GM19438 (cell line): Measurements from ENCODE around the gene NR0B2.
"Not testable (repeated sequence)": the region's sequence is repeated elsewhere in the genome, so short reads cannot be mapped to it uniquely, and the experiment has no call there.

Experiments
- ATAC-seq: cut with Tn5 transposase; IDR thresholded peaks from one replicate; pipeline ENCODE4 v1.9.1; 2021; ENCODE audit warnings: low read depth; ENCODE audit not compliant: unreplicated experiment

NR0B2 gene, protein sequence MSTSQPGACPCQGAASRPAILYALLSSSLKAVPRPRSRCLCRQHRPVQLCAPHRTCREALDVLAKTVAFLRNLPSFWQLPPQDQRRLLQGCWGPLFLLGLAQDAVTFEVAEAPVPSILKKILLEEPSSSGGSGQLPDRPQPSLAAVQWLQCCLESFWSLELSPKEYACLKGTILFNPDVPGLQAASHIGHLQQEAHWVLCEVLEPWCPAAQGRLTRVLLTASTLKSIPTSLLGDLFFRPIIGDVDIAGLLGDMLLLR

DNA sequence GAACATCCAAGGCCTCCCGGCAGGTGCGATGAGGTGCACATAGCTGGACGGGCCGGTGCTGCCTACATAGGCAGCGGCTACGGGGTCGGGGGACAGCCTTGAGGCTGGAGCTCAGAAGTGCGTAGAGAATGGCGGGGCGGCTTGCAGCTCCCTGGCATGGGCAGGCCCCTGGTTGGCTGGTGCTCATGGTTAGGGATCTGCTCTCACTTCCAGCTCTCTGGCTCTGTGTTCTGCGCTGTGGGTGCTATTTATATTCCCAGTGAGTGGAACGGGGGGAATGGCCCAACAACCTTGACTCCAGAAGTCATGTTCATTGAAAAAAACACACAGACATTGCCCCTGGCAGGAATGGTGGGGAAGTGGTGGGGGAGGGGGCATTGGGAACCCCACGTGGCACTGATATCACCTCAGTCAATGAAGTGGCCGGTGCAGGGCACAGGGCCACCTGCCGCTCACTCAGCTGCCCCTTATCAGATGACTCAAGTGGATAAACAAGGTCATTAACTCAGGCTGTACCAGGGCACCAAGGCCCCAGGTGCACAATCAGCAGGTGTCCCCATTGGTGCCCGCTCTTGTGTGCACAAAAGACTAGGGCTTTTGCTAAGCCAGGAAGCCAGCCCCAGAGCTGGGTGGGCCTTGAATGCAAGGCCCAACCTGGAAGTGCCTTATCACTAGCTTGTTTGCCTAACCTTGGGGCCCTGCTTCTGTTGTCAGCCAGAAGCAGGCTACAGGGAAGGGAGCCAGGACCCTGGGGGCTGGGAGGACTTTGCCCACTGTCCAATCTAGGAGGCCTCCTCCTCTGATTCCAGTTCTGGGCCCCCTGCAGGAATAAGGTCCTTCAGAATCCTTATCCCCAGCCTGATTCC lies at the start of gene NR0B2:
NR0B2 (minus strand) TSS at position 222 of the 866 bp plus-strand sequence; CDS start at position 187, 35 bp downstream.
- no peak for ATAC-seq

DNA sequence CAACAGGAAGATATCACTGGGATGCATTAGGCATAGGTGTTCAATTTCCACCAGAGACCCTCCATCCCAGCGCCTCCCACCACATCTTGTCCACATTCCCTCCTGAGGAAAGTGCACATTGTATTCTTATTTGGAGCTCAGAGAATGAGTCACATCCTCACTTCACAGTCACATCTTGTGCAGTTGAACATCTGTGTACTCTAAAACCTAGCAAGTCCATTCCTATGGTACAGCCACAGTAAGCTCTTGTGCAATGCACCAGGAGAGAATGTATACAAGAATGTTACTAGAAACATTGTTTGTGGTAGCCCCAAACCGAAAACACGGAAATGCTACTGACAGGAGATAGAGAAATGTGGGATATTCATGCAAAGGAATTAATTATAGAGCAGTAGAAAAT lies 48.1 kb upstream of the NR0B2 start:
- no peak for ATAC-seq

DNA sequence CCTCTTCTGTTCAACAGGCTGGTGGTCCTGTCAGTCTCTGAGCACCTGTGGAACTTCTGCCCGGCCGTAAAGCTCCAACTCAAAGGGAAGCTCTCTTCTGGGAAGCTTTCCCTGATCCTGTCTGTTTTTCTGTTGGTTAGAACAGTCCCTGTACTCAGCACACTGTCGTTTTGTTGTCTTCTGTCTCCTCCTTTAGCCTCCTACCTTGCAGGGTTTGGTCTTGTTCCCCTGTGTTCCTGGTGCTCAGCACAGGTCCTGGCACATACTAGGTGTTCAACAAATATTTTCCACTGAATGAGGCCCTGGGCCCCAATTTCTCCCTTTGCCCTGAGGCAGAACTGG lies 46.8 kb upstream of the NR0B2 start:
- no peak for ATAC-seq

DNA sequence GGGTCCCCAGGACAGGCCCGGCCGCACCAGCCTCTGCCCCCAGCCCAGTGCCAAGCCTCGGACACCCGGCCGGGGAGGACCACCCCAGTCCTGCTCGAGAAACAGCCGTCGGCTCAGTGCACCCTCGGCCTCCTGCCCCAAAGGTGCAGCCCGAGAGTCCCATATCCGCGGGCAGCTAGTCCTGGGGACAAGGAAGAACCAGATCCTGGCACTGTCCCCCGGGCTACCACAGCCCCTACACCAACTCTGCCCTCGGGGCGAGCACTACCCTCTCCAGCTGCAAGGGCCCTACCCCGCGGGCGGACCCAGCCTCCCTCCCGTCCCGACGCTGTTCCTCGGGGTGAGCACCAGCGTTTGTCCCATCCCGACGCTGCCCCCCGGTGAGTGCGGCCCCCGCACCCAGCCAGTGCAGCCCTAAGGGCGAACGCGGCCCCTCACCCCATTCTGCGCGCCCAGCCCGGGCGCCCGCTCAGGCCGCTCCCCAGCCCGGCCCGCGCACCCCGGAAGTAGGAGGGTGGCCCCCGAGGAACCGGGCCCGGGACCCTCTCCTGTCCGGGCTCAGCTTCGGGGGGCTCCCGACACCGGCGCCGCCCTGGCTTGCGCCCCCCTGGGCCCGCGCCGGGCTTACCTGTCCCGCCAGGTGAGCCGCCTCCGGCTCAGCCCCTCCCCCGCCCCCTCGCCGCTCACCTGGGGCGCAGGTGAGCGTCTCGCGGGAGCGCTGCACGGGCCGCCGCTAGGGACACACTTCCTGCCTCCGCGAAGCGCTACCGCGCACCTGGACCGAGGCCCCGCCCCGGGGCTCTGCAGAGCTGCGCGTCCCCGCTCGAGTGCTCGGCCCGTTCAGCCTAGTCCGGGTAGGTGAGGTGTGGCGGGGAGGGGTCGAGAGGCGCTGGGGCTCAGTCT lies 46.2 kb upstream of the NR0B2 start, which contains the start of gene KDF1:
KDF1 (minus strand) TSS at position 747 of the 903 bp plus-strand sequence. CDS start 8,088 bp downstream, outside the sequence.
- ATAC-seq, result no peak

DNA sequence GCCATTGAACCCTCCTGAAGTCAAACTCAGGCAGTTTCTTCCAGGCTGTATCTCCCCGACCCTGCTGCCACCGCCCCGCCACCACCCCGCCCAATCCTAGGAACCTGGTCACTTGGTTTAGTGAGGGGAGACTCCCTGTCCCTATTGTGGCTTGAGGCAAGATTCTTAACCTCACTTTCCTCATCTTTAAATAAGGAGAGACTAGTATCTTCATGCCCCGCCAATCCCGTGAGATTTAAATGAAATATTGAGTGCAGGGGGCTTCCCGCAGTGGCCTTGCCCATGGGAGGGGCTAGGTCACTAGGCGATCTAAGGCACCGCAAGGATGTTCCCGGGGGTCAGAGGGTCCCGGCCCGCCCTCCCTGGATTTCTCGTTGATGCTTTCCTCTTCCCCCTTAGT lies 45.5 kb upstream of the NR0B2 start:
- ATAC-seq, result no peak

DNA sequence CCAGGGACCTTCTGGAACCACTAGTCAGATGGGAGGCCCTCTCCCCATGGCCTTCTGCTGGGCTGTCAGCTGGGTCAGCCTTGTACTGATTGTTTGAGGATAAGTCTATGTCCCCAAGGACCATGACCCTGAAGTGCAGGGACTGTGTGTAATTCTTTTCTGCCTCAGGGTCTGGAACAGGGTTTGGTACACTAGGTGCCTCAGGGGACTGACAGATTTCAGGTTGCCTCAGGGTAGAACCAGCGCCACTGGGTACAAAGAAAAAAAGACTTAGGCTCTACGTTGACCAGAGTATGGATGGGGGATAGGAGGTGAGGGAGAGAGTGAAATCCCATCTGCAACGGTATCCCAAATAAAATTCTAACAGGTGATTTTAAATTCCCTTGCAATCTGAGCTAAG lies 43.5 kb upstream of the NR0B2 start:
- ATAC-seq, result no peak

DNA sequence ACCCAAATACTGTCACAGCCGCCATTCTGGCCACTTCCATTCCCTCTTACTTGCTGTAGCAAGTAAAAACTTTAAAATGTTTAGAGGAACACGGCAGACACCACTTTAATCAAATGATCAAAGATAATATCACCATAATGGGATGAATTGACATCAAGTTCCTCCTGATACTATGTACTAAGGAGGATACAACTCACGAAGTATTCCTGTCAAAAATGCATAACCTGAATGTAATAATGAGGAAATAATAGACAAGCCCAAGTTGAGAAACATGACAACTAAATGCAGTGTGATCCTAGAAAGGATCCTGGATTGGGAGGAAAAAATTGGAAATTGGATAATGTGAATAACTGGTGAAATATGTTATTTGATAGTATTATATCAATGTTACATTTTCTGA lies 42.5 kb upstream of the NR0B2 start:
- ATAC-seq, result no peak

DNA sequence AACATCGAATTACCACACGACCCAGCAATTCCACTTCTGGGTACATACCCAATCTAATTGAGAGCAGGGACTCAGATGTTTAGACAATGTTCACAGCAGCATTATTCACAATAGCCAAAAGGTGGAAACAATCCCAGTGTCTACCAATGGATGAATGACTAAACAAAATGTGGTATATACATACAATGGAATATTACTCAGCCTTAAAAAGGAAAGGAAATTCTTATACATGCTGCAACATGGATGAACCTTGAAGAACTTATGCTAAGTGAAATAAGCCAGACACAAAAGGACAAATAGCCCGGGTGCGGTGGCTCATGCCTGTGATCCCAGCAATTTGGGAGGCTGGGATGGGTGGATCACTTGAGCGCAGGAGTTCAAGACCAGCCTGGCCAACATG lies 39.6 kb upstream of the NR0B2 start:
- ATAC-seq, result no peak

DNA sequence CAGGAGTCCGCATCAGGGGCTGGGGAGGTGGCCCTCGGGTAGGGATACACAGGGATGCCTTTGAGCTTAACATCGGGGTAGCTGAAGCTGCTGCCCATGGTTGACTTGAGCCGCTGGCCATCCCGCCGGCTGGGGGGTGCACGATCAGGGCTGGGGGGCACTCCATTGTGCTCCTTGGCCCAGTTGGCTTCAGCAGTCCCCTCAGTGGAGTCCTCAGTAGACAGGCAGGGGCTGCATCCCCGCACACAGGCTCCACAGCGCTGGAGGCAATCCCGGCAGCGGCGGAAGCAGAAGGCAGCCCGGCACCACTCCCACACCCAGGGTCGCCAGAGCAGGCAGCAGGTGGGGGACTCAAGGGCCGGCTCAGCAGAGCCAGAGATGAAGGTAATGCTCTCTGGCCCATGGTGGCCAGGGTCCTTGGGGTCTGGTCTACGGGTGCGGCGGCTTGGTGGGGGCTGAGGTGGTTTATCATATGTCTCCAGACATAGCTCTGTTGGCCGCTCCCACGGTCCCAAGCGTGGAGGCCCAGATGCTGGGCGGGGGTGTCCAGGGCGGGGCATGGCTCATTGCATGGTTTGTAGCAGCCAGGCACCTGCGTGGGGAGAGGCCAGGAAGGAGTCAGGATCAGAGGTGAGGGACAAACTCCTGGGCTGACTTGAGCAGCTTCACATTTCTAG lies 38.2 kb upstream of the NR0B2 start:
- ATAC-seq, result no peak

DNA sequence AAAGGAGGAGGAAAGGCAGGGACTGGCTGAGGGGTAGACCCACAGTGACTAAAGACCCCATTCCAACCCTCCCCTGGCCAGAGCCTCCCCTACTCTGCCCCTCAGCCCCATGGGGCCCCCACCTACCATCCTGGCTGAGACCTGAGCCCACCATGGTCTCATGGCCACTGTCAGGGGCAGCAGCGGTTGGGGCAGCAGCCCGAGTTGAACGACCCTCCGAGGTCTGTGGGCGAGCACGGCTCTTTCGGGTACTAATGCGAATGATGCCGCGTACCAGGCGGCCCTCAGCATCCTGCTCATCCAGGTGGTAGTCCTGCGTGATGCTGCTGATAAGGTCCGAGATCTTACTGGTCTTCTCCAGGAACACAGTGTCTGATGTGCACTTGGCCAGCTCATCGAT lies 37.4 kb upstream of the NR0B2 start:
- no peak for ATAC-seq

DNA sequence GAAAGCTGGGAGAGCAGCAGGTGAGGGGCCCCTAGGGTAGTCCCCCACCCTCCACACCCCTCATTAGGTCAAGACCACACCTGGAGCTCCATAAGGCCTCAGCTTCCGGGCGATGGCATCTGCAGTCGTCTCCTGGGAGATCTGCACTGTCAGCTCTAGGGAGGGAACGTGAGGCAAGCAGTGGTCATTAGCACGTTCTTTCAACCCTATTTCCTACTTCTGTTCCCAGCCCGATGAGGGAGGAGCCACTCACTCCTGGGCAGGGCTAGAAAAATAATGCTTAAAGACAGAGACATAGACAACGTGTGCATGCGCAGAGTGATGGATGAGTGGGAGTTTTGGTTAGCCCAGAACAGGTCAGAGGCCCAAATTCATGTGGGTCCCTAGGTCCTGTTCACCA lies 36.8 kb upstream of the NR0B2 start:
- no peak for ATAC-seq

DNA sequence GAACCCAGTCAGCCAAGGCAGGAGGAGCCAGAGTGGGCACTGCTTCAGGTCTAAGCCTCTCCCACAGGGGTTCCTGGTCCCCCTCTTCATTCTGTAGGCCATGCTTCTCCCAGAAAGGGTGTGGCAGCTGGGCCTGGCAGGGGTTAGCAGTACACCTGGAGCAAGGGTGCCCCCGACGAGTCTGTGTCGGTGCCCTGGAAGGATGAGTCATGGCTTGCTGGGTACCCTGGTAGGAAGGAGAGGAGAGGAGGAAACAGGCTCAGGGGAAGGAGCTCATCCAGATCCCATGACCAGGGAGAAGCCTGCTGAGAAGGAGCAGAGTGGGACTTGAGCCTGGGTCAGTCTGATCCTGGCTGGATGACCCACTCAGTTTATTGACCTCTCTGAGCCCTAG lies 36.1 kb upstream of the NR0B2 start:
- ATAC-seq, result no peak

DNA sequence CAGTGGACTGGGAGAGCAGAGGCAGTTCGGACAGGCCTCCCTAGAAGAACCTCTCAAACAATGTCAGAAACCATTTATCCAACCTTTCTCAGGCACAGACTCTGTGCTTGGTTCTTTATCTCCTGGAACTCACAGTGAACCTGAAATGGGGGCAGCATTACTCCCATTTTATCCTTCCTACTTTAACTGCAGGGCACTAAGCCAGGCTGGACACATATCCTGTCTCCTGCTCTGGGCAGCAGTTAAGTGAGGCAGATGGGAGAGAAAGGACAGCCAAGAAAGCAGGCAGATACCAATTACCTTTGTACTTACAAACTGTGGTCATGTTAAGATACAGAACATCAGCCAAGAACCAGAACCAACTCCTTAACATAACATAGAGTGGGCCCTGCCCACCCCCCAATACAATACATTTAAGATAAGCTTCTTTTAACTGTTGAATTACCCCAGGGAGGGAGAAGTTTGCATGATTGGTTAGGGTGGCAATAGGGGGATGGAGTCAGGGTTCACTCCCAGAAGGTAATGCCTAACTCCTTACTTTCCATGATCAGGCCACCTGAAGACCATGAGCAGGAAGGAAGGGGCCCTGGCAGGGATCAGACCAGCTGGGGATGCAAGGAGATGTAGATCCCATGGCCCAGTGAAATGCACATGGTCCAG lies 35.6 kb upstream of the NR0B2 start:
- ATAC-seq, result no peak

DNA sequence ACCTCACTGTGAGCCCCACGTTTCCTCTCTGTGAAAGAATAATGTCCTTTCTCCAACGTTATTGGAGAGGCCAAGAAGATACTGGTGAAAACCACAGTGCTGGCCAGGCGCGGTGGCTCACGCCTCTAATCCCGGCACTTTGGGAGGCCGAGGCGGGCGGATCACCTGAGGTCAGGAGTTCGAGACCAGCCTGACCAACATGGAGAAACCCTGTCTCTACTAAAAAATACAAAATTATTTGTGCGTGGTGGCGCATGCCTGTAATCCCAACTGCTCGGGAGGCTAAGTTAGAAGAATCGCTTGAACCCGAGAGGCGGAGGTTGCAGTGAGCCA lies 34.9 kb upstream of the NR0B2 start:
- not testable (repeated sequence) for ATAC-seq

DNA sequence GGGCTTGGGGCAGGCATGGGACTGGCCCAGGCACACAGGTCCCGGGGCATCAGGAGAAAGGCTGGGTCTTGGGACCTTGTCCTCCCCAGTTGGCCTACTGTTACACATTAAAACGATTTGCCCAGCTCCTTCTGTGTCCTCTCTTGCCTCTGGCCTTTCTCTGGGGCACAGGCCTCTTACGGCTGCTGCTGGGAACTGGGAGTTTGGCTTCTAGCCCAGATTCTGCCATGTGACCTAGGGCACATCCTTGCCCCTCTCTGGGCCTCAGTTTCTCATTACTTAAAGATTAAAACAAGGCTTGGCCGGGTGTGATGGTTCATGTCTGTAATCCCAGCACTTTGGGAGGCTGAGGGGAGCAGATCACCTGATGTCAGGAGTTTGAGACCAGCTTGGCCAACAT lies 32.5 kb upstream of the NR0B2 start:
- ATAC-seq, result no peak

DNA sequence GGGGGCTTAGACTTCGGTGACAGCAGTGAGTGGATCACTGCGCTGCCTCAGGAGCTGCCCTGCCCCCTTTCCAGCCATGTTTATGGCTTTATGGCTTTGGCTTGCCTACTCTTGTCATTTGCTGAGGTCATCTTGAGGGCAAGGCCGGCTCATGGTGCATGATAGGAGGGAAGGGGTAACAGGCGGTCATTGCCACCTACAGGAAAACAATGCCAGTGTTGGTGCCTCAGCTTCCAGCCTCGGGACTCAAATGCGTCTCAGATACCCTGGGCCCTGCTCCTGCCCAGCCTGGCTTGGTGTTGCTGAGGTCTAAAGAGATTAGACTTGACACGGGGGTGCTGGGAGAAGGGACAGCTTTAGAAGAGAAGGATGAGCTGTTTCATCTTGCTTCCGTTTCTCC lies 32.0 kb upstream of the NR0B2 start:
- ATAC-seq, result no peak

DNA sequence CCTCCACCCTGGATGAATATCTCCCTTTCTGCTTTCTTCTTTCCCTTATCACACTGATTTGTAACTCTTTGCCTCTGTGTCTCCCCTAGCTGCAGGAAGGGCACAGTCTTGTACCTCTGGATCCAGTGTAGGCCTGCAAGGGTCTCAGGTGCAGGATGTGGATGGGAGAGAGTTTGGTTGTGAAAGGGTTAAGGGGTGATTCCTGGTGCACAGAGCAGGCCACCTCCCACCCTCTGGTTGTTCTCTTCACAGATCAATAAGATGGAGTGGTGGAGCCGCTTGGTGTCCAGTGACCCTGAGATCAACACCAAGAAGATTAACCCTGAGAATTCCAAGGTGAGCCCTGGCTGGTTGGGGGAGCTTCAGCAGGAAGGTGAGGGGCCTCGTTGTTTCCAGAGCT lies 31.4 kb upstream of the NR0B2 start:
- ATAC-seq, result no peak

DNA sequence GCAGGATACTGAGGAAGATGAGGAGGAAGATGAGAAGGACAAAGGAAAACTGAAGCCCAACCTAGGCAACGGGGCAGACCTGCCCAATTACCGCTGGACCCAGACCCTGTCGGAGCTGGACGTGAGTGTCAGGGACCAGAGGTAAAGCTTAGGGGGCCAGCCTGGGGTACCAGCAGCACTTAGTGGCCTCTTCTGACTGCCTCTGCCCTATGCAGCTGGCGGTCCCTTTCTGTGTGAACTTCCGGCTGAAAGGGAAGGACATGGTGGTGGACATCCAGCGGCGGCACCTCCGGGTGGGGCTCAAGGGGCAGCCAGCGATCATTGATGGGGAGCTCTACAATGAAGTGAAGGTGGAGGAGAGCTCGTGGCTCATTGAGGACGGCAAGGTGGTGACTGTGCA lies 28.9 kb upstream of the NR0B2 start:
- no peak for ATAC-seq

DNA sequence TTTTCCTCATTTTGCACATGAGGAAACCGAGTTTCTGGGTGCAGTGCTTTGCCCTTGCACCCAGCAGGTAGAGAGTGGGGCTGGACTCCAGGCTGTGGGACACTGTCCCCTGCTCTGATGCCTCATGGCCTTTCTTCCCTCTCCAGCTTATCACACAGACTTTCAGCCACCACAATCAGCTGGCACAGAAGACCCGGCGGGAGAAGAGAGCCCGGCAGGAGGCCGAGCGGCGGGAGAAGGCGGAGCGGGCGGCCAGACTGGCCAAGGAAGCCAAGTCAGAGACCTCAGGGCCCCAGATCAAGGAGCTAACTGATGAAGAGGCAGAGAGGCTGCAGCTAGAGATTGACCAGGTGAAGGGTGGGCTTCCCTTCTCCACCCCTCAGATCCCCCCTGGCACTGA lies 27.5 kb upstream of the NR0B2 start:
- ATAC-seq, result no peak

DNA sequence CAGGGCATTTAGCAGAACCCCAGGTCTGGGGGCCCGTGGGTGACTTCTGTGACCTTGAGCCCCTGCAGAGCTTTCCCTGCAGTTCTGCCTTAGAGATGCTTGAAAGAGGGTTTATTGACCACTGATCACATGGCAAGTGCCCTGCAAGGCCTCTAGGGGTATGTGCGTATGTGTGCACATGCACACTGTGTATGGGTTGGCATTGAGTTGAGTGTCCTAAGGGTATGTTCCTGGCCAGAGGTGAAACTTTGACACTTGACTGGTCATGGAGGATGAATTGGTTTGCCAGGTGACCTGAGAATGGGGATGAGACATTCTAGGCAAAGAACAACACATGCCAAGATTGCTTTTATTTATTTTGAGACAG lies 24.9 kb upstream of the NR0B2 start:
- no peak for ATAC-seq
